ENCODE measurements around the gene SPTBN1. TPM values are rescaled to one million over a fixed set of nuclear protein-coding genes. Genes with fewer than 3 reads are reported as not detected.

SPTBN1 gene
- total and polyA plus RNA-seq, 2 experiments from 2014 or later, result 58.1 to 204 TPM

GRCh38 chr2:54628957-54629356 is 172.8 kb downstream of the SPTBN1 start (continued):
- no peak for TF ChIP-seq ZNF462 (CRISPR knock-in tag; IDR thresholded peaks at IDR 0.05)

GRCh38 chr2:54629390-54629789 is 173.3 kb downstream of the SPTBN1 start:
- H3K4me3 Mint-ChIP-seq, result no peak overlapping the region
- peaks cover 5% of the 10 kb centered on the region for H3K4me1 ChIP-seq (ENCODE audit: insufficient read depth)
- H3K27me3 Mint-ChIP-seq (ENCODE audit: insufficient read depth, low read depth, poor library complexity), result peaks cover 5% of the 10 kb centered on the region
- DNase-seq (ENCODE audit: low spot score) (no peak), ATAC-seq (no peak)
- no peak overlapping the region; the same call in 1 of the 2 replicates for H3K27ac Mint-ChIP-seq
- H3K4me3 ChIP-seq, result no peak overlapping the region
- peaks cover 61% of the 10 kb centered on the region for H3K36me3 ChIP-seq (ENCODE audit: insufficient read depth)
- H3K27ac ChIP-seq (ENCODE audit: low read depth), result no peak overlapping the region
- H4K20me1 ChIP-seq (replicated peaks; ENCODE audit: insufficient read depth), result peaks cover 10% of the 10 kb centered on the region
- H3K9me3 Mint-ChIP-seq, result no peaks in the 10 kb centered on the region
- peaks cover 90% of the 10 kb centered on the region for H3K36me3 Mint-ChIP-seq (ENCODE audit: low read depth)
- peaks cover 4% of the 10 kb centered on the region; the same call in 2 of the 3 replicates for H3K4me1 Mint-ChIP-seq
- H3F3A ChIP-seq (replicated peaks; ENCODE audit: low read depth), result no peaks in the 10 kb centered on the region
- no peaks in the 10 kb centered on the region for H3K79me2 ChIP-seq (replicated peaks; ENCODE audit: insufficient read depth)
- H3K4me2 ChIP-seq, result no peak overlapping the region
- no peak overlapping the region for H2AFZ ChIP-seq
- no peaks in the 10 kb centered on the region for H3K27me3 ChIP-seq (ENCODE audit: insufficient read depth)
- no peaks in the 10 kb centered on the region for H3K9me2 ChIP-seq (ENCODE audit: insufficient read depth)
- TF ChIP-seq ZNF331 (CRISPR knock-in tag; IDR thresholded peaks at IDR 0.05; ENCODE audit: low read depth), result no peak
- TF ChIP-seq ZNF462 (CRISPR knock-in tag; IDR thresholded peaks at IDR 0.05), result no peak
- TF ChIP-seq ZNF114 (CRISPR knock-in tag; IDR thresholded peaks at IDR 0.05), result no peak
- no peak for TF ChIP-seq REST (IDR thresholded peaks at IDR 0.05; ENCODE audit: unreplicated experiment)
- no peak for TF ChIP-seq JUNB (IDR thresholded peaks at IDR 0.05; ENCODE audit: unreplicated experiment)

All from GM23338 (cell line).